HT1080 (cell line): Measurements from ENCODE around the gene FCER2. TPM values are rescaled to one million over a fixed set of nuclear protein-coding genes. Genes with fewer than 3 reads are reported as not detected.

Source experiments
- DNase-seq: peaks from one replicate; pipeline ENCODE4 v3.0.0-alpha.2; 2015; ENCODE audit warnings: low read depth
- total RNA-seq: library from RNA; depleted of rRNA; stranded (reverse); fragments of >200 nt; shearing (Covaris generic); gene quantifications from 2 replicates; pipeline ENCODE4 v1.2.3, GENCODE V29; 2014

Gene FCER2
- total RNA-seq, 1 experiment from 2014 or later: not detected

- no peak for DNase-seq
Measured at GRCh38 chr19:7734220-7735203, 32.6 kb upstream of the FCER2 start.

GRCh38 chr19:7733376-7733775 is 31.4 kb upstream of the FCER2 start:
- DNase-seq: no peak

DNA sequence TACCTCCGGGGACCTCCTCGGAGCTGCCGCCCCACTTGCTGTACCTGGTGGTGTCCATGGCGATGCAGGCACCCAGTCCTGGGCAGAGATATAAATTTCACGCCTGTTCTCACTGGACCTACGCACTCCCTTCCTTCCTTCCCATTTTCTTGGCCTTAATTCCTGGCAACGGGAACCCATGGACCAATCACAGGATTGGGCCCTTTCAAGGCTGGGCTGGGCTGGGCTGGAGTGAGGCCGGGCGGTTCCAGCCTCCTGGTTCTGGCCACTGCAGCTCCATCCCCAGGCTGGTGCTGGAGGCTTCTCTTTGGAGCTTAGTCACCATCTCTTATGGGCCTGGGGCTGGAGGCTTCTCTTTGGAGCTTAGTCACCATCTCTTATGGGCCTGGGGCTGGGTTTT is 30.1 kb upstream of the FCER2 start, which contains the start of gene CLEC4G:
CLEC4G (minus strand) TSS at position 66 of the 400 bp plus-strand sequence; CDS start at position 58, 8 bp downstream.
- DNase-seq: no peak

- DNase-seq: no peak
Measured at GRCh38 chr19:7731615-7732014, 29.7 kb upstream of the FCER2 start.

GRCh38 chr19:7731218-7731595 is 29.3 kb upstream of the FCER2 start:
- DNase-seq: no peak

GRCh38 chr19:7730286-7731217 is 28.6 kb upstream of the FCER2 start:
- no peak for DNase-seq

DNA sequence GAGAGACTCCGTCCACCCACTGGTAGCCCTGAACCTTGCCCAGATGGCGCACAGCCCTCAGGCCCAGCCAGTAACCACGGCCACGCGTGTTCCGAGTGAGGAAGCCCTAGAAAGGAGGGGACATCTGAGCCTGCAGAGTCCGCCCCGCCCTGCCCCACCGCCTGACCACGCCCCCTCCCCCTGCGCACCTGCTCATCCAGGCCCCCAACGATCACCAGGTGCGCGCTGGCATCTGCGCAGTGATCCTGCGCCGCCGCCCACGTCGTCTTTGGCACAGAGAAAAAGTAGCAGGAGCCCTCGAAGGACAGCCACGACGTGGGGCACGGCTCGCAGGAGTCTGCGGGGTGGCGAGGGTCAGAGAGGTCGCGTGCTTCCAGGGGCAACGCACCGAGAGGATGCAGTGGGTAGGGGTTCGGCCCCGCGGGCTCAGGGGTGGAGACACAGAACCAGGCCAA is 27.9 kb upstream of the FCER2 start:
- DNase-seq: no peak

DNA sequence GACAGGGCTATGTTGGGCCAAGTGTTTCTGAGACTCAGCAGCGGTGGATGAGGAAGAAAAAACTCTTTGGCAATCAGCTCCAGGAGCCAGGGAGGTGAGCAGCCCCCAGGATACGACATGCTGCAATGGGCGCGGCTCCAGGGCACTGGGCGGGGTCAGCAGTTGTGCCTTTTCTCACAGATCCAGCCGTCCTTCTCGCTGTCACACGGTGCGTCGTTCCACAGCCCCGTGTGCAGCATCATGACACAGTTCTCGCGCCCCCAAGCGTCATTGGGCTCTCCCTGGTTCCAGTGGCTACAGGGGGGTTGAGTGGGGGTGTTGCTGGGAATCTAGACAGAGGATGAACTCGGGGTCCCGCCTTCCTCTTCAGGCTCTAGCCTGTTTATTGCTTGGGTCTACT is 27.3 kb upstream of the FCER2 start:
- no peak for DNase-seq

DNA sequence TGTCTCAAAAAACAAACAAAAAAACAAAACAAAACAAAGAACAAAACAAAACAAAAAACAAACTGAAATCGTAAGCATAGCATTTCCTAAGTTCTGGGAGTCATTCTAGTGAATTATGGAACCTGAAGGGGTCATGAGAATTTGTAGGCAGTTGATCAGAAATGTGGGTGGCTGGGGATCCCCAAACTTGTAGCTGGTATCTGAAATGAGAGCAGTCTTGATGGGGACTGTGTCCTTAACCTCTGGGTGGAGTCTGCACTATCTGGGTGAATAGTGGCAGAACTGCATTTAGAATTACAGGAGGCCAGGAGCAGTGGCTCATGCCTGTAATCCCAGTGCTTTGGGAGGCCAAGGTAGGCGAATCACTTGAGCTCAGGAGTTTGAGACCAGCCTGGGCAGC is 23.9 kb upstream of the FCER2 start:
- DNase-seq: no peak

DNA sequence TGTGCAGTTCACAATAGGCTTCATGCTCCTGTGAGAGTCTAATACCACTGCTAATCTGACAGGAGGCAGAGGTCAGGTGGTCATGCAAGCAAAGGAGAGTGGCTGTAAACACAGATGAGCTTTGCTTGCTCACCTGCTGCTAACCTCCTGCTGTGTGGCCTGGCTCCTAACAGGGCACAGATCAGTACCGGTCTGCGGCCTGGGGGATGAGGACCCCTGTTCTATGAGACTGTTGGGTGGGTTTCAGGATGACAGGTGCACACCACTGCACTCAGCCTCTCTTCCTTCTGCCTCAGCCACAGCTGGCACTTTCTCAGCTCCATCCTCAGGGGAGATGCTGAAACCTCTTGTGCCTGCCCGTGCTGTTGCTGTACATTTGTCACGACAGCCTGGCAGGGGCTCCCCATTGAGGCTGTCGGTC is 20.3 kb upstream of the FCER2 start:
- DNase-seq: no peak

- no peak for DNase-seq
Measured at GRCh38 chr19:7720351-7720750, 18.4 kb upstream of the FCER2 start.

GRCh38 chr19:7718668-7719067 is 16.7 kb upstream of the FCER2 start:
- no peak for DNase-seq

- DNase-seq: no peak
Measured at GRCh38 chr19:7716762-7717161, 14.8 kb upstream of the FCER2 start.

GRCh38 chr19:7715671-7716070 is 13.7 kb upstream of the FCER2 start:
- no peak for DNase-seq

GRCh38 chr19:7710616-7711015 is 8.7 kb upstream of the FCER2 start:
- no peak for DNase-seq

DNA sequence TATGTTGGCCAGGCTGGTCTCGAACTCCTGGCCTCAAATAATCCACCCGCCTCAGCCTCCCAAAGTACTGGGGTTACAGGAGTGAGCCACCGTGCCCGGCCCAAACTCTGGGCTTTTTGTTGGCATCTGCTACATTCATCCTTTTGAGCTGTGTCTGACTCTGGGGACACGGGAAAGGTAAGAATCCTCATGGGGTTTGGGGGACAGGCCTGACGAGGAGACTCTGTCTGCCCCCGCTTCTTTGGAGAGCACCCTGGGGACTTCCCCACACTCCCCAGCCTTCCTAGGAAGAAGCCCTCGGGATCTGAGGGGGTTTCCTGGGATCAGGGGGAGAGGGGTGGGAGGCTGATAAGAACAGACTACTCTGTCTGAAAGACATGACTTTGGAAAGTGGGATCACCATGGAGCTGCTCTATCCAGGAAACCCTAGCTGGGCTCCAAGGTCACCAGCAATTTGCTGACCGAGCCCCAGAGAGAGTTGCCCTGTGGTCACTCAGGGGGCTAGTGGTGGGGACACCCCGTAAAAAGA is 8.1 kb upstream of the FCER2 start:
- no peak for DNase-seq

GRCh38 chr19:7706955-7707456 is 5.1 kb upstream of the FCER2 start:
- no peak for DNase-seq

GRCh38 chr19:7706188-7706954 is 4.4 kb upstream of the FCER2 start:
- no peak for DNase-seq

DNA sequence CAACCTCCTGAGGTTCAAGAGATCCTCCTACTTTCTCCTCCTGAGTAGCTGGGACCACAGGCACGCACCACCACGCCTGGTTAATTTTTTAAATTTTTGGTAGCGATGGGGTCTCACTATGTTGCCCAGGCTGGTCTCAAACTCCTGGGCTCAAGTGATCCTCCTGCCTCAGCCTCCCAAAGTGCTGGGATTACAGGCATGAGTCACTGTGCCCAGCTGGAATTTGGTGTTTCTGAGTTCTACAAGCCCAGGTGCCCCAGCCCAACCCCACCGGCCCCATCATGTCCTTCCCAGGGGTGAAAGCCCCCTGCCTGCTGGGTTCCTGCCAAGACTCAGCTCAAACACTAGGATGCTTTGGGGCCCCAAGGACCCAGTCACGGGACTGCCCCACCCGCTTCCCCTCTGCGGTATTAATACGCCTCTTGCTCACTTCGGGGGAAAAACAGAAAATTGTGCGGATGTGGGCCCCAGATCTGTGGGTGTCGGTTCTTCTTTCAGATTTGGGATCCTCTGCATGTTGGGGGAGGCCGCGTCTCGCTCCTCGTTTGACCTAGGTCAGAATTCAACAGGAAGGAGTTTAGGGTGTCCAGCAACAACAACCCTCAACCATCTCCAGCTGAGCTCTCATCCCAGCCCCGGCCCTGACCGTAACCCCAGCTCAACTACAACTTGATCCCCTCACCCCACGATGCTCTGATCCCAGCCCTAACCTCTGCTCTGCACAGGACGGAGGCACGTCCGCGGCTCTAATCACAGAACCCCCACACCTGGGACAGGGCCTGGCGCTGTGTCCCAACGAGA is 3.7 kb upstream of the FCER2 start:
- no peak for DNase-seq
